GM20431 (cell line): ENCODE data around the gene GREM1.

ENCODE experiments used
- in situ Hi-C: fragments of 300-500 bp; cut with MseI, MboI; formaldehyde crosslinking; loops from one replicate; pipeline ENCODE4 v1.15.0; 2020; ENCODE audit warnings: low sequenced_read_pairs; ENCODE audit not compliant: unreplicated experiment

GREM1 gene

GRCh38 chr15:32692286-32692685, 25.5 kb upstream of the GREM1 start:
- in situ Hi-C loops, result no loop called here

- in situ Hi-C loops, result no loop called here
These were observed 23.4 kb upstream of the GREM1 start for GRCh38 chr15:32694222-32694983.

- in situ Hi-C loops, result no loop called here
These were observed 18.9 kb upstream of the GREM1 start for GRCh38 chr15:32698773-32699390.

GRCh38 chr15:32700501-32701150, 17.2 kb upstream of the GREM1 start:
- in situ Hi-C loops, result no loop called here

DNA sequence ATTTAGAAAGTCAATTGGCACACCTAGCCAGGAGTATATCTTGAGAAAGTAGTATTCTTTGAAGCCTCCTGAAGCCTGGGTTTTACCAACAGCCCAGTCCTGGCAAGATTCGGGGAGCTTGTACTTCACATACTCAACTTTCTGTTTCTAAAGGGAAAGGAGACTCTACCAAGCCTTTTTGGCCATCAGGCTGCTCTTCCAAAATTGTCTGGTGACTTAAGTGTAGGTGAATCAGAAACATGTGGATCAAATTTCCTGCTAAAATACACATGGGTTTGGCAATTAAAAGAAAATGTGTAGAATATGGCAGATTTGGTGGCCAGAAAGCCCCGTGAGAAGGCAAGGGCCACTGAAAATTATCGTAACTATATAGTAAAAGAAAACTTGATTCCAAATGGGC, 15.9 kb upstream of the GREM1 start:
- in situ Hi-C loops, result no loop called here

DNA sequence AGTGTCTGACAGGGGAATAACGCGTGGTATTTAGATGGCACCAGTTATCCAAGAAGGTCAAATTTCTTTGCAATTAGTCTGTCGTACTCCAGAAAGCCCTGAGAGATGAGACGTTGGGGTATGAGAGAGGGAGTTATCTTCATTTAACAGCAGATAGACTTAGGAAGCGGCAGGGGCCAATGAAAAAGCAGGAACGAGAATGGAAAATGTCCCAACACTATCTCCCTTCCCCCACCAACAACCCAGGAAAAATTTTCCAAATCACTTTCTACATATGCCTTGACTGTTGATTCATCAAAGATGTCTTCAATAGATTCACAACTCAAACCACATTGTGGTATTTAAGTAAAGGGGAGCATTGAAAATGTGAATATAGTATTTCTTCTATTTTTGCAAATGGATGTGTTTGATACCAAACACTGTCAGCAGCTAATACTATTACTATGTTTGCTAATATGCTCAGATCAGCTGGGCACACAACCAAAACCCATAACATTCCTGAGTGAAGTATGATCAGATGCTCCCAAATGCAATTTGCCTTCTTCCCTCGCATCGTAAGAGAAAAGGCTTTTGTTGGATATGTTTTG, 13.3 kb upstream of the GREM1 start:
- in situ Hi-C loops, result no loop called here

GRCh38 chr15:32705446-32705845, 12.4 kb upstream of the GREM1 start:
- in situ Hi-C loops, result no loop called here

DNA sequence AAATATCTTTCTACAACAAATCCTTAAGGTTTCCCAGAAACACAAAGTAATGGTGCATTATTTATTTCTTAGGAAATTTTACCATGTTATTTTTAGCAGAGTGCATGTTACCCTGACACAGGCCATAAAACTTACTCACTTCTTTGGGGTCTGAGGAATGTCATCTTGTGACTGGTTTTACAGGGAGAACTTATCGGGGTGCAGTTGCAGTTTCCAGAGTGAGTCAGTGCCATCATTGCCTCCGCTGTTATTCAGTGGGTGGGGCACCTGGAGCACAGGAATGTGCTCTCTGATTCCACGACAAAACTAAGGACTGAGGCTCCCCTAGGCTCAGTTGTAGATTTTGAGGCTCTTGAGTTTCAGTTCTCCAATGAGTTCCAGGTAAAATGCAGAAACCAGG, 11.1 kb upstream of the GREM1 start:
- in situ Hi-C loops, result no loop called here

GRCh38 chr15:32707436-32707835, 10.4 kb upstream of the GREM1 start:
- in situ Hi-C loops, result no loop called here

GRCh38 chr15:32709295-32710033, 8.3 kb upstream of the GREM1 start:
- in situ Hi-C loops, result no loop called here

- in situ Hi-C loops, result no loop called here
These were observed 2.5 kb upstream of the GREM1 start for GRCh38 chr15:32715276-32715675.

DNA sequence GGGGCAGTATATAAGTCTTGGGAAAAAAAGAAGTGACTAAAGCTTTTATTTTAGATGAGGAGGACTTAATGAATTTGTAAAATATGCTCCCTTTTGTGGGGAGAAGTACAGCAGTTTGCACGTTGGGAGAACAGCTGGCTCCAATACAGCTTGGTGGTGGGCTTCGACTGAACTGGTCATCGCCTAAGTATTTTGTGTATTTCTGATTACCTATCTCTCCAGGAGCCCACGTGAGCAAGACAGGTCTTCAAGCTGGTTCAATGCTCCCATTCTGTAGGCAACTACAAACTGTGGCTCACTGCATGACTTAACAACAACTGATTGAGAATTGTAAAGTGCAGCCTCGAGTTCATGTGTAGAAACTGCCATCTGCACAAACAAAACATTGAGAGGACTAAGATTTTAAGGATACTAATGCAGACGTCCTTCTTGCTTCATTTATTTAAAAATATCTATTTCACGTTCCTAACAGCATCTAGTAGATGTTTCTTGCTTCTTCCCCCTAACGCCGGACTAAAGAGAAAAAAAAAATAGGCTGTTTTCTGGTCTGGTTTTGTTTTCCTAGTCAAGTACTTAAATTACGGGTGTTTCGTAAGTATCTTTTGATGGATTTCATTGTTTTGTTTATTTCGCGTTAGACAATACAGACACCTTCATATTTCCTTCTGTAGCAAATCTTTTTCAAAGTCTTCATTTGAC, 1.4 kb upstream of the GREM1 start:
- in situ Hi-C loops, result no loop called here

GRCh38 chr15:32716915-32717425, 834 bp upstream of the GREM1 start:
- in situ Hi-C loops, result no loop called here

- in situ Hi-C loops, result no loop called here
These were observed 520 bp downstream of the GREM1 start for GRCh38 chr15:32718227-32718820.

DNA sequence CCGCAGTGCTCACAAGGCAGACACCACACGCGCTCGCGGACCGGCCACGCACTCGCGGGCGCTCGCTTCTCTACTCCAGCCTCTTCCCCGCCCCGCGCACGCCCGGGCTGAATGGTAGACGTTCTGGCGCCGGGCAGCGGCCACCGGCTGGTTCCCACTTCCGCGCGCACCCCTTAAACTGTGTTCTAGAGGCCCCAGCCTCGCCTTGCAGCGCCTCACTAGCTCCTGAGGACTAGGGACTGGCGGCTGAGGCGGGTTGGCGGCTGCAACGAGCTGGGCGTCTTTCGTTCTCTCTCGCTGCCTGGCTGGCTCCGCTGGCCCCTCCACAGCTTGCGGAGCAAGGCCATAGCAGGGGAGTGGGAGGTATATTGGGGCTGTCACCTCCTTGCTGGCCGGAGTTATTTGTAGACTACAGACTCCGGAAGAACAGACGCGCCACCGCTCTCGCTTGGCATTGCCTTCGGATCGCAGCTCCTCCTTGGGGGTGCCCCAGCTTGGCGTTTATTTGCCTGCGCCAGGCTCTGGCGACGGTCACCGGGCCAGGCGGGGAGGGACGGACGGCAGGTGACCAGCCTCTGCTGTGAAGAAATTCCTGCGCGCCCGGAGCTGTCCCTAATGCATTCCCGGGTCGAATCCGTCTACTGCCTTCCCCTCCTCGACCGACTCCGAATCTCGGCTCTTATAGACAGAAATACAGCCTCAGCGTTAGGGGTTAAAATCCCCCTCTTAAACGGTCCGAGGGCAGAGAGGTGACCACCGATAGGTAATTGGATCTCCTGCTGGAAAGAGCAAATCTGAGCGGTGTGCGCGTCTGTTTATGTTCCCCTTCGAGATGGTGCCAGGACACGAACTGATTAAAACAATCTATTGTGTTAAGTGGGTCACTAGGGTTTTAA, 1.3 kb downstream of the GREM1 start:
- in situ Hi-C loops, result no loop called here

- in situ Hi-C loops, result no loop called here
These were observed 3.8 kb downstream of the GREM1 start for GRCh38 chr15:32721596-32721995.

DNA sequence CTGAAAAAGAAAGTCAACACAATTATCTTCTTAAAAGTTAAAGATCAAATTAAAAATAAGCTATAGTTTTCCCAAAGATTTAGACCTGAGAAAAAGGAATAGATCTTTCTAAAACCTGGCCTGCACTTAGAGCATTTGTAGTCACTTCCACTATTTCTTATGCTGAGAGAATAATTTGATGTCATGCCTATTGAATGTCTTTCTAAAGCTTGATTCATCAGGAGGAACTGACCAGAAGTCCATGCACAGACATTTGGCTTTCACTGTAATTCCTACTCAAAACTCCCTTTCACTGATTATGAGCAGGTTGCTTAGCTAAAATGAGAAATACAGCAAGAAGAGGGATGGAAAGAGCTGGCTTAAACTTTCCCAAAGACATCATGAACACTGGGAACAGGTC, 4.3 kb downstream of the GREM1 start:
- in situ Hi-C loops, result no loop called here
